NCI-H1694 (cell line): Measurements from ENCODE around the gene WDFY1.

Experiments
- DNase-seq: peaks from one replicate; lab custom pipeline; 2025; lab: John Stamatoyannopoulos, UW

The WDFY1 gene, protein sequence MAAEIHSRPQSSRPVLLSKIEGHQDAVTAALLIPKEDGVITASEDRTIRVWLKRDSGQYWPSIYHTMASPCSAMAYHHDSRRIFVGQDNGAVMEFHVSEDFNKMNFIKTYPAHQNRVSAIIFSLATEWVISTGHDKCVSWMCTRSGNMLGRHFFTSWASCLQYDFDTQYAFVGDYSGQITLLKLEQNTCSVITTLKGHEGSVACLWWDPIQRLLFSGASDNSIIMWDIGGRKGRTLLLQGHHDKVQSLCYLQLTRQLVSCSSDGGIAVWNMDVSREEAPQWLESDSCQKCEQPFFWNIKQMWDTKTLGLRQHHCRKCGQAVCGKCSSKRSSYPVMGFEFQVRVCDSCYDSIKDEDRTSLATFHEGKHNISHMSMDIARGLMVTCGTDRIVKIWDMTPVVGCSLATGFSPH

DNA sequence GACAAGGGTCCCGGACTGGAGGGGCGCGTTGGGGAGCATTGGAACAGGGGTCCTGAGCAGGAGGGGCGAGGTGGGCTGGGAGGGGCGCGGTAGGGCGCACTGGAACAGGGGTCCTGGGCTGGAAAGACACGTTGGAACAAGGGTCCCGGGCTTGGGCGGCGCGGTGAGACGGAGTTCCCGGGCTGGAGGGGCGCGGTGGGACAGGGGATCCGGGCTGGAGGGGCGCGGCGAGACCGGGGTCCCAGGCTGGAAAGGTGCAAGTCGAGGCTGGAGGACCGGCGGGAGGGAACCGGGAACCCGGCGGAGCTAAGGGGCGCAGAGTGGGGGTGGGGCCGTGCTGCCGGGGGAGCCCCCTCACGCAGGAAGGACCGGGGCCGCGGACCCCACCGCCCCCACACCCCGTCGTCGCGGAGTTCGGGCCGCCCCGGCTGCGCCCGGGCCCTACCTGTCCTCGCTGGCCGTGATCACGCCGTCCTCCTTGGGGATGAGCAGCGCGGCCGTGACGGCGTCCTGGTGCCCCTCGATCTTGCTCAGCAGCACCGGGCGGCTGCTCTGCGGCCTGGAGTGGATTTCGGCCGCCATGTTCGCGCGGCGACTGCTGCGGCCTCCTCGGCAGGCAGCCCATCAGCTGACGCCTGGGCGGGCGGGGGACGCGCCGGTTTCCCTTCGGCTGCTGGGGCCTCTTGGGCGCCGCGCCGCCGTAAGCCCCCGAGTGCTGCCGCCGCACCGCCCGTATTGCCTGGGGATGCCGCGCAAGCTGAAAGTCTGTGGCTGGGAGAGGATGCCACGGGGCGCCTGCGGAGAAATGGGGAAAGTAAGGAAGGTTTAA, at the start of gene WDFY1:
Gene WDFY1, minus strand, starts transcription at position 633 of the 829 bp plus-strand sequence. Its CDS starts 51 bp downstream, at position 582.
- DNase-seq, result peak; percentile 53

GRCh38 chr2:223994562-223995162, 49.5 kb upstream of the WDFY1 start:
- no peak for DNase-seq

DNA sequence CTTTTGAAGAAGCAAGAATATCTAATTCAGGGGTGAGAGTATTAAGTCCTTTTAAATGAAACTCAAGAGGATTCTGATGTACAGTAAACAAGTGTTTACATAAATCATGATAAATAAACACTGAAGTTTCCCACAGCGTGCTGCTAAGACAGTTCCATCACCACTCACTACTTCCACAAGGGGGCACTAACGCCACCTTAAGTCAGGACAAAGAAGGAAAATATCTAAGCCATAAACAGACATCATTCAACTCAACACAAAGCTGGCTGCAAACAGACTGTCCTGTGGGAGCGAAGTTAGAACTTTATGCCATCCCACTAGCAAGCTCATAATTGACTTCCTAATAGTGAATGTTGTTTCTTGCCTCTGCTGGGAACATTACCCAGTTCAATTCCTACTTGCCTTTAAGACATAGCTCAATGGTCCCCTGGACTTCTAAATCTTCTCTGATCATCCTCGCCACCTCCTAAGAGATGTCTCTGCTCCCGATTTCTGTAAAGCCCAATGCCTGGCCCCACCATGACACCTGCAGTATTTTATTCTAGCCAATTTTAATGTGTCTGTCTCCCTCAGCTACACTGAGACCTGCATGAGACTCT, 48.6 kb upstream of the WDFY1 start:
- DNase-seq, result peak; percentile 79

- no peak for DNase-seq
These were observed 46.5 kb upstream of the WDFY1 start for GRCh38 chr2:223991611-223992010.

DNA sequence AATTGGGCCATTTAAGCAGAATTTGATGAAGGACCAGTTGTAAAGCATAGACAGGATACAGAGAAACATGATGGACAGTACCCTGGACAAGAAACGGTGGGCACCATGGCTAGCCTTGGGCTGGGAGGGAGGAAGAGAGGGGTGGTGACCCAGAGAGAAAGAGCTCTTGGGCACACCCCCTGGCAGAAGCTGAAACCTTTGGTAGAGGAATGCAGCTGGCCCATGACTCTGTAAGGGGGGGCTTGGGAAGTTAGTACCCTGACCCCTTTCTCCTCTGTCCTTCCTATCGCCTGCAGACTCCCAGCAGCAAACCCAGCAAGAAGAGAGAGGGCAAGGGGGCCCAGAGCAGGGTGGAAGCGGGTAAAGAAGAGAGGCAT, 44.7 kb upstream of the WDFY1 start:
- DNase-seq, result no peak

DNA sequence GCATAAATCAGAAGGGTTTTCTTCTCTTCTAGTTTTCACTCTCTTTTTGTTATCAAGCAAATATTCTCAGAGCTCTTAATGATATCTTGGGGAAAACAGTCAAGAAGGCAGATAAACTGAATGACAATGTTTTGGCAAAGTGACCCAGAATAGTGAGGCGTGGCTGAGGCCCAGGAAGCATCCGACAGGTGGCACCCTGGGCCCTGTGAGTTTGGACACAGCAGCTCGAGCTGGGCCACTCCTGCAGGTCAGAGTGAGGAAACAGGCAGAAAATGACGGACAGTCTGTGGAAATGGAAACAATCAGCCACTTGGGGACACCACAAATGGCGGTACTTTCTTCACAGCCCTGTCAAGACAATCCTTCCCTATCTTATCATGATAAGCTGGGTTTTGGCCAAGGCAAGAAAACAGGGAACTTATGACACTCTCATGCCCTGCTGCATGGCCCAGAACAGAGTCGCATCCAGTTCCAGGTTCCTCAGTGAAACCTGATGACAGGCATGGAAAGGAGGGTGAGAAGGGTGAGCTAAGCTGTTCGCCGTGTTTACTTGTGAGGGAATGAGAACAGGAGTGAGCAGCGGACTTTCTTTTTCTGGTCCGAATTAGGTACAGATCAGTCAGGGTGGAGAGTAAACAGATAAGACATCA, 44.2 kb upstream of the WDFY1 start:
- no peak for DNase-seq

DNA sequence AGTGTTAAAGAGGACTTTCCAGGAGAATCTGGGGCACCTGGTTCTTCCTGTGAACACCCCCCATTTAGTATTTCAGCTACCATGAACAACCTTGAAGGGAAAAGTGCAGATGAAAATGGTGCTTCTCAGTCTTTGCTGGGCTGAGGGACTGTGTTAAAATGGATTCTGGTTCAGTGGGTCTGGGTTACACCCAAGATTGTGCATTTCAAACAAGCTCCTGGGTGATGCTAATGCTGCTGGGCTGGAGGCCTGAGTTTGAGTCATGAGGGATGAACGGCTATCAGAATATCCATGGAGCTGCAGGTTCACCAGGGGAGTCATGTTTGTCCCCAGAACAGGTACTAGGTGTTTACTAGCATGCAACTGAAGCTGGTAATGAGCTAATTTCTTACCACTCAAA, 36.1 kb upstream of the WDFY1 start:
- no peak for DNase-seq

DNA sequence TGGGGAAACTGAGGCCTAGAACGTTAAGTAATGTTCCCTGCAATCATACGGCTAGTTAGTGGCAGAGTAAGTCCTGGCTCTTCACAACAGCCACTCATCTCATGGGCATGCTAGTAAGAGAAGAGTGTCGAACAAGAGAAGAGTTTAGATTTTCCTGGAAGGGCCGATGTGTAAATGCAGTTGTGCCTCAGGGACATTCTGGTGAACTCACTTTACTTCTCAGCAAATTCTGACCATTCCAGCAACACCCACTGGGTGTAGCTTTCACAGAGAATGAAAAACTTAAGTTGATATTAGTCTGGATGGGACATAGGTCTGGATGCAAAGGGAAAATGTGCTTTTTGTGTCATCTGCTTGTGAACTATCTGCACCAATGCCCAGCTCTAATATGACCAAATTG, 35.7 kb upstream of the WDFY1 start:
- no peak for DNase-seq

- no peak for DNase-seq
These were observed 35.2 kb upstream of the WDFY1 start for GRCh38 chr2:223980397-223980735.

DNA sequence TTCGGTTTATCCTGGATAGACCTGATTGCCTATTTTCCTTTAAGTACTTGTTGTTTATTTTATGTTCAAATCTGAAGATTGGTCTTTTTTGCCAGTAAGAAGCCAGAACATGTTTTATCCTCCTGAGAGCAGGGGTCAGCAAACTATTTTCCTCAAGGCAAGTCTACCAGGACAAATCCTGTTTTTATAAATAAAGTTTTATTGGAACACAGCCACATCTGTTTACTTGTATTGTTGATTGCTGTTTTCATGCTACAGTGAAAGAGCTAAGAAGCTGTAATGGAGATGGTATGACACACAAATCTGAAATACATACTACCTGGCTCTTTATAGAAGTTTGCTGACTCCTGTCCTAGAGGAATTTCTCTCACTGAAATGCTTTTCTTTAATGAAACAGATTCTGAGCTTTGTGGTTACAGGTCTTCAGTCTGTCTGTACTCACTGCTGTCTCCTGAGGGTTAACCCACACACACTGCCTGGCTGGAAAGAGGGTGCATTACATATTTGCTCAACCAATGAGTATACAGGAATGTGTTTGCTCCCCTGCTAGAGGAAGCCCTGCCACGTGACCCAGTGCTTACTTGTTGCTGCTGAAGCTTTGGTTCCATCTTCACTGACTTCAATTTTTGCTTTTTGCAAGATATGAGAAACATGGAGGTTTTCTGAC, 34.7 kb upstream of the WDFY1 start:
- DNase-seq, result no peak

DNA sequence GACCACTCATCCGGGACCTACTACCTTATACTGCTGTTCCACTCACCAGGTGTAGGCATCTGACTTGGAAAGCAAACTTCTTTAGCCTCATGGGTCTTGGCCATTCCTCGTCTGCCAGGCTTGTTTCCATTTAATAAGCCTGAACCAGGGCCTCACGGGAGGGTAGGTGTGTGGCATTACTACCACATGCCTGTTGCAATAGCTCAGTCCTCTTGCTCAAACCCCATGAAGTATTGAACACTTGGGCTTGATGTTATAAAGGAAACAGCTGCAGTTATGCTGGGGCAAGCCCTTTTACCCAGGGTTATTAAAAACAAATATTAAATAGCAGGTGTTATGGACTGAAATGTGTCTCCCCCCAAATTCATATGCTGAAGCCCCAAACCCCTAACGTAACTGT, 33.3 kb upstream of the WDFY1 start:
- DNase-seq, result no peak

DNA sequence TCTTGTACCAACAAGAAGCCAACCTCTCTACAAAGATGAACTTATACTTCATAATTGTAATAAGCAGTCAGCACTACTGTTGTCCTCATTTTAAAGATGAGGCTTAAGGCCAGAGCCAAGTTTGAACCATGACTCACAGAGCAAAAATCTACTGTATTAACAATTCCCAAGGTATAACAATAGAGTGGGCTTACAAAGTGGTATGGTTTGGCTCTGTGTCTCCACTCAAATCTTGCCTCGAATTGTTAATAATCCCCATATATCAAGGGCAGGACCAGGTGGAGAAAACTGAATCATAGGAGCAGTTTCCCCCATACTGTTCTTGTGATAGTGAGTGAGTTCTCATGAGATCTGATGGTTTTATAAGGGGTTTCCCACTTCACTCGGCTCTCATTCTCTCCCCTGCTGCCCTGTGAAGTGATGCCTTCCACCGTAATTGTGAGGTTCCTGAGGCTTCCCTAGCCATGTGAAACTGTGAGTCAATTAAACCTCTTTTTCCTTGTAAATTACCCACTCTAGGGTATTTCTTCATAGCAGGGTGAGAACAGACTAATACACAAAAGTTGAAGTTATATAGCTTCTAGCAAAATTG, 31.6 kb upstream of the WDFY1 start:
- no peak for DNase-seq

- no peak for DNase-seq
These were observed 28.5 kb upstream of the WDFY1 start for GRCh38 chr2:223973606-223974005.

DNA sequence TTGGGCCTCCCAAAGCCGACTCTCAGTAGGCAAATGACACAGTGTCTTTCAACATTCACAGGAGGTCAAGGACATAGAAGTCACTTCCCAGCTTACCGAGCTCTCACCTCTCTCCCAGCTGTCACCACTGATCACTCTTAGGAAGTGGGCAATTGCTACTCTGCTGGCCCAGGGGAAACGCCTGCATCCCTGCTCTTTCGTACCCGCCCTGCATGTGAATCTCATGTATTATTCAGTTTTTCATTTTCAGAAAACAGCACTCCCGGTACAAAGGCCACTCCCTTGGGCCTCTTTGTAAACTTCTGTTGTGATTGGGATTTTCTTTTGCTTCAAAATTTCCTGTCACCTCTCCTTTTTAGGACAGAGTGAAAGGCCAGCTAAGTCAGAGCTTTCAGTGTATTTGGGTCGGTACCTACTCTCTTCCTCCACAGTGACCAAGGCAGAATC, 27.5 kb upstream of the WDFY1 start:
- DNase-seq, result no peak

- no peak for DNase-seq
These were observed 26.6 kb upstream of the WDFY1 start for GRCh38 chr2:223971731-223972130.

DNA sequence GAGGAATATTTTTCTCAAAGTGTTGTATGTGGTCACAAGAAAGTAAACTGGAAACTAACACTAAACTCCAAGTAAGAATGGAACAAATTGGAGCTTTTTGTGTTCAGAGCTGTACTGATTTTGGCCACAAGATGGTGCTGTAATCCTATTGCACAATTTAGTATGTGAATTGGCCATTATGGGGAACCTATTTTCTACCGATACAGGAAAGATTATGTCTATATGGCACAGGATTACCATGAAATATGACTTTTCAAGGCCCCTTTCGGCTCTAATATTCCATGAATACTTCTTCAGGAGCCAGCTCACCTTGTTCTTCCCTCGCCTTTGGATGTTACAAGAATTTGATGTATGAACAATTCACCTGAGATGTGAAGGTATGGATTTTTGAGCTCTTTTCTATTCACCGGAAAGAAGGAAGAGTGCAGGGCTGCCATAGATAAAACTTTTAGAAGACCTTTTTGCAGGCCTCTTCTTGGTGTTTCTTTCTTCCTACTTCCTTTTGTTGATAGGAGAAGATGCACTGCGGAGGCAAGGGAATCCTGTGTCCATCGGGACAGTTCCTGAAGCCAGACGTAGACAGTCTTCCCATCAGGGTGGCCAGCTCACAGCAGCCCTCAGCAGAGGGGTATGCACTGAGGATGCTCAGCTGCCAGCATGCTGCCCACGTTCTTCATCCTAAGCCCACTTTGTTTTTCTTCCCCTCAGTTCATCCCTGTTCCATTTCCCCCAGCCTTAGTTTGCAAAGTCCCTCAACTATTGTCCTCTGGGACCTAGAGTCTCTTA, 25.4 kb upstream of the WDFY1 start:
- peak; percentile 63 for DNase-seq

GRCh38 chr2:223969856-223970255, 24.7 kb upstream of the WDFY1 start:
- no peak for DNase-seq

DNA sequence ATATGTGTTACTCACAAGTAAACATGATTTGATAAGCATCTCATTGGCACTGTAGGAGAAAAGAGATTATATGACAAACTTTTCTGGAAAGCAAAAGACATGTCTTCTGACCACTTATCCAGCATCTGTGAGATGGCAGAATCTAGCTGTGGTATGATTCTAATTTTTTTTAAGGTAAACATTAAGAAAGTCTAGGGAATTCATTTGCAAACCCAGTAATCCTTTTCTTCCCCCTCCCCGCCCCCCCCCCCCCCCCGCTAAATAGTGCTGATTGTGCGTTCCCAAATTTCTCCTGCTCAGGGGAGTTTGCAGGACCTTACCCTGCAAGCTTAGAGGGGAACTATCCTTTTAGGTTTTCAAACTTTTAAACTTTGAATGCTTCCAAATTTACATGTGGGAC, 24.2 kb upstream of the WDFY1 start:
- DNase-seq, result no peak

DNA sequence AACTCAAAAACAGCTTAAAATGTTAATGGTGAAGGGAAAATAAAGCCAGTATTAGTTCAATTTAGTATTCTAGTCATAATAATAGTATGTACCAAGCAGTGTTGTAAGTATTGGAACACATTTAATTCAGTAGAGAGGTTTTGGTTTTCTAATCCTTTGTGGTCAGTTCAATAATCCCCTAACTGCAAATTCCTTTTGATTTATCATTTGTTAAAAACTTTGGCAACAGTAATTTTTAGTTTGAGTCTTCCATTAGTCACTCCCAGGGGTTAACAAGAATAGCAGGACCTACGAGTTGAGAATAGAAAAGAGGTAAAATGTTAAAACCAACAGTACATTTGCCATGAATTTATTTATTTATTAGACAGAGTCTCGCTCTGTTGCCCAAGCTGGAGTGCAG, 22.8 kb upstream of the WDFY1 start:
- DNase-seq, result no peak

- no peak for DNase-seq
These were observed 14.6 kb upstream of the WDFY1 start for GRCh38 chr2:223959688-223960087.
